ENCODE results near the gene RNASEH1.
"Not testable (repeated sequence)": the region's sequence is repeated elsewhere in the genome, so short reads cannot be mapped to it uniquely, and the experiment has no call there.

The RNASEH1 gene

GRCh38 chr2:3575534-3576262 is 17.6 kb upstream of the RNASEH1 start:
- CTCF ChIA-PET: no interaction called here
- POLR2A ChIA-PET (ENCODE audit: low non-redundant PET): no interaction called here
- no peak for TF ChIP-seq CTCF (conservative IDR thresholded peaks at IDR 0.05; ENCODE audit: low read depth)
- peak; percentile 14 for DNase-seq (ENCODE audit: low spot score)
- H3K27ac ChIP-seq: peak overlapping the region; percentile 85

GRCh38 chr2:3574155-3574554 is 16.0 kb upstream of the RNASEH1 start:
- ChIA-PET CTCF (interaction anchor here (0.6 kb wide), 1 partner anchor 15 kb away, joined by 3 read pairs; no protein-coding TSS in a partner anchor), POLR2A (ENCODE audit: low non-redundant PET) (no interaction called here)
- no peak overlapping the region for H3K27ac ChIP-seq

GRCh38 chr2:3572620-3573019 is 14.5 kb upstream of the RNASEH1 start:
- POLR2A ChIA-PET (ENCODE audit: low non-redundant PET): no interaction called here
- DNase-seq (ENCODE audit: low spot score): no peak
- TF ChIP-seq CTCF (conservative IDR thresholded peaks at IDR 0.05; ENCODE audit: low read depth): no peak
- no peak overlapping the region for H3K27ac ChIP-seq
- CTCF ChIA-PET: no interaction called here

More at GRCh38 chr2:3574155-3574554, 16.0 kb upstream of the RNASEH1 start:
- TF ChIP-seq CTCF (conservative IDR thresholded peaks at IDR 0.05; ENCODE audit: low read depth): no peak
- no peak for DNase-seq (ENCODE audit: low spot score)

- no peak overlapping the region; the same call in 1 of the 2 replicates for H3K27ac ChIP-seq
- POLR2A ChIA-PET (ENCODE audit: low non-redundant PET): no interaction called here
- CTCF ChIA-PET: no interaction called here
- no peak for TF ChIP-seq CTCF (conservative IDR thresholded peaks at IDR 0.05; ENCODE audit: low read depth)
- DNase-seq (ENCODE audit: low spot score): peak; percentile 21
Observed at GRCh38 chr2:3571284-3571683, 13.2 kb upstream of the RNASEH1 start.

- H3K27ac ChIP-seq; POLR2A ChIA-PET (ENCODE audit: low non-redundant PET); DNase-seq (ENCODE audit: low spot score); CTCF ChIA-PET: not testable (repeated sequence)
Observed at GRCh38 chr2:3569656-3570055, 11.5 kb upstream of the RNASEH1 start.

- DNase-seq (ENCODE audit: low spot score): no peak
- TF ChIP-seq CTCF (conservative IDR thresholded peaks at IDR 0.05; ENCODE audit: low read depth): no peak
- CTCF ChIA-PET: no interaction called here
- H3K27ac ChIP-seq: no peak overlapping the region
- POLR2A ChIA-PET (ENCODE audit: low non-redundant PET): no interaction called here
Observed at GRCh38 chr2:3566806-3567205, 8.7 kb upstream of the RNASEH1 start.

- no peak overlapping the region for H3K27ac ChIP-seq
- CTCF ChIA-PET: no interaction called here
- POLR2A ChIA-PET (ENCODE audit: low non-redundant PET): no interaction called here
- TF ChIP-seq CTCF (conservative IDR thresholded peaks at IDR 0.05; ENCODE audit: low read depth): no peak
- DNase-seq (ENCODE audit: low spot score): no peak
Observed at GRCh38 chr2:3565117-3565516, 7.0 kb upstream of the RNASEH1 start.

All from RWPE1 (cell line).